Thyroid gland (tissue), 4 donors: ENCODE measurements around the gene MOCOS. TPM values are rescaled to one million over a fixed set of nuclear protein-coding genes. Genes with fewer than 3 reads are reported as not detected.

Source experiments
- DNase-seq, 2 donors: peaks; one replicate each; pipeline ENCODE4 v3.0.0-alpha.2; 2019
- H3K27ac ChIP-seq, 3 donors: fragments of 200-600 bp; sonication (generic); 1 replicate in 2 of 3; 2 replicates in 1 of 3; pipeline ENCODE4 v1.5.1; 2016 to 2019; ENCODE audit warnings: mild to moderate bottlenecking in 1 of 3, moderate library complexity in 1 of 3
- H3K27me3 ChIP-seq: fragments of 200-600 bp; sonication (generic); one replicate; pipeline ENCODE4 v1.5.1; 2019
- H3K36me3 ChIP-seq, 2 donors: fragments of 200-600 bp; sonication (generic); one replicate each; pipeline ENCODE4 v1.5.1; 2016 to 2019
- H3K4me1 ChIP-seq, 2 donors: fragments of 200-600 bp; sonication (generic); one replicate each; pipeline ENCODE4 v1.5.1; 2017 to 2019
- H3K4me3 ChIP-seq, 3 donors: fragments of 200-600 bp; sonication (generic); replicated peaks in 1 of 3; 1 replicate in 2 of 3; 2 replicates in 1 of 3; pipeline ENCODE4 v1.5.1; 2016; ENCODE audit warnings: mild to moderate bottlenecking in 1 of 3
- H3K9me3 ChIP-seq: fragments of 200-600 bp; sonication (generic); one replicate; pipeline ENCODE4 v1.5.1; 2017
- POLR2A ChIP-seq, 2 donors: fragments of 450-650 bp; IDR thresholded peaks; one replicate each; pipeline ENCODE4 v1.6.1; 2017; ENCODE audit warnings: antibody characterized with exemption in 2 of 2, mild to moderate bottlenecking in 2 of 2, moderate library complexity in 1 of 2
- WGBS, 2 donors: methylation state at CpG; one replicate each; pipeline ENCODE4 v1.1.5; 2017; 5-methylcytosine and 5-hydroxymethylcytosine counted together
- intact Hi-C: fragments of 100-400 bp; cut with DNase I; formaldehyde crosslinking; loops from one replicate; pipeline ENCODE4 v1.15.1; 2023
- total RNA-seq, 4 donors: library from RNA; depleted of rRNA; stranded (reverse); fragments of >200 nt; gene quantifications; one replicate each; pipeline ENCODE4 v1.2.3, GENCODE V29; 2016
- TF ChIP-seq, protein P1 (sequence below), 6 experiments: fragments of 200-600 bp in 3 of 6; fragments of 450-650 bp in 3 of 6; sonication (generic) in 3 of 6; IDR thresholded peaks; one replicate each; pipeline ENCODE4 v1.5.1; 2016 to 2019; ENCODE audit warnings: antibody characterized with exemption in 6 of 6, mild to moderate bottlenecking in 2 of 6, inconsistent platforms in 1 of 6, moderate library complexity in 1 of 6

The MOCOS gene
- total RNA-seq, 4 donors from 2014 or later = 0.45 to 1.0 (median 0.75) TPM

DNA sequence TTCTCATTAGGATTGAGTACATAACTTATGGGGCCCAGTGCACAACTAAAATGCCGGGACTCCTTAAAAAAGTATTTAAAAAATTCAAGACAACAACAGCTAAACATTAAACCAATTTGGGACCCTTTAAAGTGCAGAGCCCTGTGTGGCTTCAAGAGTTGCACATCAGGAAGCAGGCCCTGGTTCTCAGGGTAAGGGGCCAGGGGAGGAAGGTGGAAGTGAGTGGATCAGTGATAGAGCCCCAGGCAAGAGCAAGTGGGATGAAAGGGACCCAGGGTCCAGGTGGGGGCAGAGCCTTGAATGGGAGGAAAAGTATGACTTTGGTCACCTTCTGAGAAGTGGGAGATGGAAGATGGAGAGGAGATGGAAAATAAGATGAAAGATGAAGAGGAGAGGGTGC is 107.9 kb downstream of the MOCOS start:
- DNase-seq = no peak
- intact Hi-C loops = loop anchor here (5.0 kb wide), 1 partner anchor 277 kb away; no protein-coding TSS in a partner anchor
- Histone ChIP-seq H3K4me3 (no peak overlapping the region), H3K9me3 (no peaks in the 10 kb centered on the region), H3K4me1 (peaks cover 0 to 4% of the 10 kb centered on the region in 2 donors), H3K36me3 (no peaks in the 10 kb centered on the region), H3K27me3 (no peaks in the 10 kb centered on the region), H3K27ac (no peak overlapping the region)
- no peak for TF ChIP-seq POLR2A (IDR thresholded peaks at IDR 0.05)
- TF ChIP-seq, protein P1, sequence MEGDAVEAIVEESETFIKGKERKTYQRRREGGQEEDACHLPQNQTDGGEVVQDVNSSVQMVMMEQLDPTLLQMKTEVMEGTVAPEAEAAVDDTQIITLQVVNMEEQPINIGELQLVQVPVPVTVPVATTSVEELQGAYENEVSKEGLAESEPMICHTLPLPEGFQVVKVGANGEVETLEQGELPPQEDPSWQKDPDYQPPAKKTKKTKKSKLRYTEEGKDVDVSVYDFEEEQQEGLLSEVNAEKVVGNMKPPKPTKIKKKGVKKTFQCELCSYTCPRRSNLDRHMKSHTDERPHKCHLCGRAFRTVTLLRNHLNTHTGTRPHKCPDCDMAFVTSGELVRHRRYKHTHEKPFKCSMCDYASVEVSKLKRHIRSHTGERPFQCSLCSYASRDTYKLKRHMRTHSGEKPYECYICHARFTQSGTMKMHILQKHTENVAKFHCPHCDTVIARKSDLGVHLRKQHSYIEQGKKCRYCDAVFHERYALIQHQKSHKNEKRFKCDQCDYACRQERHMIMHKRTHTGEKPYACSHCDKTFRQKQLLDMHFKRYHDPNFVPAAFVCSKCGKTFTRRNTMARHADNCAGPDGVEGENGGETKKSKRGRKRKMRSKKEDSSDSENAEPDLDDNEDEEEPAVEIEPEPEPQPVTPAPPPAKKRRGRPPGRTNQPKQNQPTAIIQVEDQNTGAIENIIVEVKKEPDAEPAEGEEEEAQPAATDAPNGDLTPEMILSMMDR (IDR thresholded peaks at IDR 0.05) = no peak
- whole genome bisulfite sequencing, 2 donors = 87 to 95% methylated on average over 1 of the region's 1 CpG

DNA sequence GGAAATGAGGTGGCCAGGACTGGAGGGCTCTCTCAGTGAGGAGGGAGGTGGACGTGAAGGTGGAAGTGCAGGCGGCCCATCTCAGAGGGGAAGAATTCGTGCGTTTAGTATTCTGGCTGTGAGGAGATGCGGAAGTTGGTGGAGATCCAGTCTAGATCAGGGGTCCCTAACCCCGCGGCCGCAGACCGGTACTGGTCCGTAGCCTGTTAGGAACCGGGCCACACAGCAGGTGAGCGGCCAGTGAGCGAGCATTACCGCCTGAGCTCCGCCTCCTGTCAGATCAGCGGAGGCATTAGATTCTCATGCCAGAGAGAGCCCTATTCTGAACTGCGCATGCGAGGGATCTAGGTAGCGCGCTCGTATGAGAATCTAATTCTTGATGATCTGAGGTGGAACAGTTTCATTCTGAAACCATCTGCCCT is 108.6 kb downstream of the MOCOS start:
- peak; percentile 7 to 30 for DNase-seq
- Histone ChIP-seq H3K9me3 (no peaks in the 10 kb centered on the region), H3K4me3 (peak overlapping the region in 1 of 3 donors; percentile 56), H3K36me3 (no peaks in the 10 kb centered on the region), H3K27ac (no peak overlapping the region), H3K4me1 (peaks cover 0 to 4% of the 10 kb centered on the region in 2 donors), H3K27me3 (no peaks in the 10 kb centered on the region)
- intact Hi-C loops = loop anchor here (5.0 kb wide), 1 partner anchor 276 kb away; no protein-coding TSS in a partner anchor
- WGBS, 2 donors = 44 to 50% methylated on average over 21 of the region's 21 CpGs
- no peak for TF ChIP-seq POLR2A (IDR thresholded peaks at IDR 0.05)
- TF ChIP-seq, protein P1 (IDR thresholded peaks at IDR 0.05) = no peak

DNA sequence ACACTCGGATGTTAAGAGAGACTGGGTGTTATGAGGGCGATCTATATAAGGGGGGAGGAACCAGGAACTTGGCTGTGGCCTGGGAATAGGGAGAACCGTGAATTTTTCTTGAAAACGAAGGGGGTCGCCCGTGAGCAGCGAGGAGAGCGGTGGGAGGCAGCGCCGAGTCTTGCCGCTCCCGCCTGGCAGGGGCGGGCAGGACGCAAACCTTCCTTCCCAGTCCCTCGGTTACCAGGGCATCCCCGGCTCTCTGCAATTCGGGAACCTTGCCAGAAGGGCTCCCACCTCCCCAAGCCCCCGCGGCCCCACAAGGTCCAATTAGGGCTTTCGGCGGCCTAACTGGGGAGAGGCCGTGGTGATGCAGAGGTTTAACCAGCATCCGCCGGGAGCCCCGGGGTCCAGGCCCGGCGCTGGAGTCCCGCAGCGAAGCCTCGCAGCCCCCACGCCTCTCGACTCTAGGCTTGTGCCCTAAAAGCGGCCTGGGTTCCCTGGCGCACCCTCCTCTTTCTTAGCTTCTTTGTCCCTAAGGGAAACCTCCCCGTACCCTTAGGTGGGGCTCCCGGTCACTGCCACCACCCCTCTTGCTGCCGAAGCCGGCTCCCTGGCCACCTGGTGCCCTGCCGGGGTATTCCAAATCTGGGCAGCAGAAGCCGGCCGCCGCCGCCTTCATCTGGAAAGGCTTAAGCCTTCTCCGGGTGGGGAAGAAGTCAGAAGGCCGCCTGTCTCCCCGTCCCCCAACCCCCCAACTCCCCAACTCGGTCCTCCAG is 109.5 kb downstream of the MOCOS start:
- TF ChIP-seq, protein P1 (IDR thresholded peaks at IDR 0.05) = peak in 4 of 6 experiments; percentile 8 to 50 (median 40)
- TF ChIP-seq POLR2A (IDR thresholded peaks at IDR 0.05) = no peak
- no peaks in the 10 kb centered on the region for H3K36me3 ChIP-seq
- H3K27me3 ChIP-seq = no peaks in the 10 kb centered on the region
- peak overlapping the region; percentile 3 to 56 (median 27) for H3K4me3 ChIP-seq
- WGBS, 2 donors = 1% methylated on average over 27 to 30 of the region's 47 CpGs
- peak; percentile 71 to 77 for DNase-seq
- no peaks in the 10 kb centered on the region for H3K9me3 ChIP-seq
- H3K27ac ChIP-seq = peak overlapping the region in 2 of 3 donors; percentile 10 to 71
- intact Hi-C loops = loop anchor here (5.0 kb wide), 1 partner anchor 275 kb away; no protein-coding TSS in a partner anchor
- peaks cover 0 to 4% of the 10 kb centered on the region in 2 donors for H3K4me1 ChIP-seq

DNA sequence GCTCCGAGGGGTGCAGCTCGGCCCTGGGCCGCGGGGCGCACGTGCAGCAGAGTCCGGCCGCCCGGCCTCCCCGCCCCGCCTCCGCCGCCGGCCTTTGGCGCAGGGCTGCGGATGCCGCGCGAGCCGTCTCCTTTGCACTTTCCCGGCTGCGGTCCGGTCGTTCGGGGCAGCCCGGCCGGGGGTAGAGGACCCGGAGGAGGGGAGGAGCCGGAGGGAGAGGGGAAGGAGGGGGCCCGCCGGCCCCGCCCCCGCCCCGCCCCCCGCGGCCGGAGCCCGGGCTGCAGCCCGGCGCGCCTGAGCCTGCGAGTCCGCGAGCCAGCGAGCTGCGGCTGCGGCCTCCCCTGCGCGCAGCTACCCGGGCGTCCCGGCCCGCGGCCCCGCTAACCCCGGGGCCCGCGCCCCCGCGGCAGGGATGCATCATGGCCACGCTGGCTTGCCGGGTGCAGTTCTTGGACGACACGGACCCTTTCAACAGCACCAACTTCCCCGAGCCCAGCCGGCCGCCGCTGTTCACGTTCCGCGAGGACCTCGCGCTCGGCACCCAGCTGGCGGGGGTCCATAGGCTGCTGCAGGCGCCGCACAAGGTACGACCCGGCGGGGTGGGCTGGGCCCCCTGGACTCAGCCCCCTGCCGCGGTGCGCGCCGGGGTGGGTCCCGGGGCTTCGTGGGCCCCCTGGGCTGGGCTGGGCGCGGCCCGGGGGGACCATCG is 110.3 kb downstream of the MOCOS start, which contains the start of gene FHOD3:
Gene FHOD3 (plus strand): TSS at position 297 of the 709 bp plus-strand sequence. CDS start 123 bp downstream, at position 420.
- no peaks in the 10 kb centered on the region for H3K36me3 ChIP-seq
- 7% methylated on average over 3 of the region's 91 CpGs; no CpG with 5 or more reads in 1 of the 2 donors for WGBS, 2 donors
- H3K27me3 ChIP-seq = no peaks in the 10 kb centered on the region
- H3K4me3 ChIP-seq = peak within 1 kb of the TSS; percentile 34 to 76 (median 56)
- peaks cover 0 to 4% of the 10 kb centered on the region in 2 donors for H3K4me1 ChIP-seq
- TF ChIP-seq POLR2A (IDR thresholded peaks at IDR 0.05) = peak in 1 of 2 donors; percentile 23
- TF ChIP-seq, protein P1 (IDR thresholded peaks at IDR 0.05) = no peak
- no peaks in the 10 kb centered on the region for H3K9me3 ChIP-seq
- intact Hi-C loops = loop anchor here (5.0 kb wide), 1 partner anchor 275 kb away; no protein-coding TSS in a partner anchor
- DNase-seq = peak; percentile 83 to 84
- peak within 1 kb of the TSS in 2 of 3 donors; percentile 10 to 71 for H3K27ac ChIP-seq
